HG03520 (cell line): ENCODE data around the gene PER1.
"Not testable (repeated sequence)": the region's sequence is repeated elsewhere in the genome, so short reads cannot be mapped to it uniquely, and the experiment has no call there.

Experiments
- ATAC-seq: cut with Tn5 transposase; IDR thresholded peaks from one replicate; pipeline ENCODE4 v1.9.1; 2021; ENCODE audit warnings: mild to moderate bottlenecking, moderate library complexity; ENCODE audit not compliant: unreplicated experiment

Gene PER1

DNA sequence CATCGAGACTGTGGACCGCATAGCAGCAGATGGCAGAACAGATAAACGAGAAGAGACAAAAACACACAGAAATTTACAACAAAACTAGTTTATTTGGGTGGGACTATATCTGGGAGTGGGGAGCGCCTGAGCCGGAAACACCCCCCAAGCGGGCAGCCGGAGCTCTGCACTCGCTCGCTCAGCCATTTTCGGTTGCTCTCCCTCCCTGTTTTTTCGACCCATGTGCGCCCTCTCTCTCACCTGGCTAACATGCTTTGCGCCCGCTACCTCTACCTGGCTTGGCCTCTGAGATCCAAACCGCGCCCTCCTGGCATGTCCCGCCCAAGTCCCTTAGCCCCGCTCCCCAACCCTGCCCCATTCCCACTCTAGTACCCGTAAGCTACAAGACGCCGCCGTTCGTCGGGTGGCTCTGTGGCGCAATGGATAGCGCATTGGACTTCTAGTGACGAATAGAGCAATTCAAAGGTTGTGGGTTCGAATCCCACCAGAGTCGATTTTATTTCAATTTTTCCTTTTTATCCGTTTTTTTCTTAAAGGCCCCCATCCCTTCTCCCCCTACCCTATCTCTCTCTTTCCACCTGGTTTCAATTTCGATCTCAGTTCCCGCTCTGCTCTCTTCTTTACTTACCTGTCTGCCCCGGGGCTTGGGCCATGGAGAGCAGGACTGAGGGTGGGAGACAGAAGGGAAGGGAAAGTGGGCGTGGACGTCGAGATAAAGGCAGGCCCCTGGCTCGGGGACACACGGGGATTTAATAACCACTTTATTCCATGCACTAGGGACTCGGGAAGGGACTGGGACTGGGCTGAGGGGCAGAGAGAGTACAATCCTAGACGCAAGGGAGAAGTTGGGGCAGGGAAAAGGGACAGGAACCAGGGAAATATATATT lies 31.4 kb downstream of the PER1 start:
- ATAC-seq = no peak

DNA sequence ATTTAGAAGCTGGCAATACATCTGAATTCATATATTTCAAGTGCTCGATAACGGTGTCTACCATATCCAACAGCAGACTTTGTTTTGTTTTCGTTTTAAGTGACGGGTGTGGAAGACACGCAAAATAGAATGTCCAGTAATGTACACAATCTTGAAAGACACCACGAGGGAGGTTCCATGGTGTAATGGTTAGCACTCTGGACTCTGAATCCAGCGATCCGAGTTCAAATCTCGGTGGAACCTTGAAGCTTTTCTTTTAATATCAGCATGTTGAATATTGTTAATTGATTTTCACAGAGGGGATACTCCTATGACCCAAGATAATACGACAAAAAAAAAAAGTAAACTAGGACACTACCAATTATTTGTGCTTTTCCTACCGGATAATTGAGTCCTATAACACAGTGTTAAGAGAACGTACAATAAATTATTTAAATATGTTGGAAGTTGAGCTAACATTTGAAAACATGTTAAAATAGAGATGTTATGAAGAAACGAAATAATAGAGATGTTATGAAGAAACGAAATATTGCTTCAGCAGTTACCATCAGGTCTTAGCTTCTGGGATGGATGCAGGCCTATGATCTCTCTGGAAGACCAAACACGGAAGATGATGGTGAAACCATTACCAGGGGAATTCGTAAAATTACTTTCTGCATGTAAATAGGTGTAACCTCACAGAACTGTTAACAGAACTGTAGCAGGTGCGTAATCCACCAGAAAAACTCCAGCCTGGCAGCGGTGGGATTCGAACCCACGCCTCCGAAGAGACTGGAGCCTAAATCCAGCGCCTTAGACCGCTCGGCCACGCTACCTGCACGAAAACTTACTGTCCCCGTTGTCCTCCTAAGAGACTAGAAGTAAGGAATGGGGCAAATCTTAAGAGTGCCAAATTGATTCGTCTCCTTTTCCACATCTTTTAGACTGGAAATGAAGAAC lies 32.4 kb downstream of the PER1 start:
- no peak for ATAC-seq

DNA sequence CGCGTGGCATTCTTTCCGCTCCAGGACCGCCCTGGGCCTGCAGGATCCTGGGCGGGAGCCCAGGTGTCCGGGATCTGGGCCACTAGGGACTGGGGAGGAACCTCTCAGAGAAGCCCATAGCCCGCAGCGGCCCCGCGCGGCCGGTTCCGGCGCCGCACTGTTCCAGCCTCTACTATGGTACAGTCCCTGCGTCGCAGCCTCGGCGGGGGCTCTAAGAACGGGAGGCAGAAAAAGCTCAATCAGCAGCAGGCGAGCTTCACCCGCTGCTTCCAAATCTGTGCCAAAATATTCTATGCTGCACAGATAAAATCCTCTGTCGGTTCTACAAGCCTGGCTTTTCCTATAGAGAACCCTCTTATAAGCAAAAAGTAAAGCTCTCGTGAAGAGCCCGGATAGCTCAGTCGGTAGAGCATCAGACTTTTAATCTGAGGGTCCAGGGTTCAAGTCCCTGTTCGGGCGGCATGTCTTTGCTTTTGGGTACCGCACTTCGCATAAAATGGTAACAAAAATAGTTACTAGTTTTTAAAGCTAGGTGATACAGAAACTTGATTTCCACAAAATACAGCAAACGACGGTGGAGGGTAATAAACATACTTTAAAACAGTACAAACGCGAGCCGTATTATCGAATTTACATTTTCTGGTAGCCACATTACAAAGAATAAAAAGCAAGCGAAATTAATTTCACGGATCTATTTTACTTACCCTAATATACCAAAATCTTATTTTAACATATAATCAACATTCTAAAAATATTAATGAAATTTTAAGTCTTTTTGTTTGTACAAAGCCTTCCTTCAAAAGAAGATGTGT lies 33.2 kb downstream of the PER1 start:
- ATAC-seq = peak; percentile 34

DNA sequence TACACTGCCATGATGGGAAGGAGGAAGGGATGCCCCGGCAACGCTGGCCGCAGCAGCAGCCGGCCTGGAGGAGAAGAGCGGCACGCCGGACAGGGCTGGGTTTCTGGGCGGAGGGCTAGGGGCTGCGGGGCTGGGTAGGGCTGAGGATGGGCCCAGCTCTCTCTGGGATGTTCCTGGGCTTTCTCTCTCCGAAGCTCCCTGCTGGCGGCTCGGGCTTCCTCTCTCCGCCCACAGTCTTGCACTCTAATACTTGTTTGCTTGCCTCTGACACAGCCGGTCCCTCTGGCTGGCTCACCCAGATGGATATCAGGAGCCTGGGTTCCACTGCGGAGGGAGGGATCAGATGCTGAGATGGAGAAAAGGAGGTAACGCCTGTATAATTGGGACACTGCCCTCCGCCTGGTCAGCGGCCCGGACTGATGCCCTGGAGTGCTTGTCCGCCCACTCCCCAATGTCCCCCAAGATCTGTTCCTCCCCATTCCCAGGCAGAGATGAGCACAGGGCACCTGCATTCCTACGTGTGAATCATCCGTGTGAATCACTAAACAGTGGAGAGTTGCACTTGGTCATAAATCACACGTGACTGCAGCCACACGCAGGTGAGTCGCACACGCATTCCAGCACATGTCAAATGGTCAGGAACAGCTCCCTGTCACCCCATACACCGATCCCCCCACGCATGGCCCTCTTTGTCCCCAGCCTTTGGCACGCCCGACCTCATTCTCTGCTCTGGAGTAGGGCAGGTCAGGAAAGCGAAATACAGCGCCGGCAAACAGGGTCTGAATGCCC lies 34.0 kb downstream of the PER1 start, which contains the start of gene ALOXE3:
Gene ALOXE3, minus strand, starts transcription at position 535 of the 789 bp plus-strand sequence. Its CDS starts 524 bp downstream, at position 11.
- no peak for ATAC-seq

DNA sequence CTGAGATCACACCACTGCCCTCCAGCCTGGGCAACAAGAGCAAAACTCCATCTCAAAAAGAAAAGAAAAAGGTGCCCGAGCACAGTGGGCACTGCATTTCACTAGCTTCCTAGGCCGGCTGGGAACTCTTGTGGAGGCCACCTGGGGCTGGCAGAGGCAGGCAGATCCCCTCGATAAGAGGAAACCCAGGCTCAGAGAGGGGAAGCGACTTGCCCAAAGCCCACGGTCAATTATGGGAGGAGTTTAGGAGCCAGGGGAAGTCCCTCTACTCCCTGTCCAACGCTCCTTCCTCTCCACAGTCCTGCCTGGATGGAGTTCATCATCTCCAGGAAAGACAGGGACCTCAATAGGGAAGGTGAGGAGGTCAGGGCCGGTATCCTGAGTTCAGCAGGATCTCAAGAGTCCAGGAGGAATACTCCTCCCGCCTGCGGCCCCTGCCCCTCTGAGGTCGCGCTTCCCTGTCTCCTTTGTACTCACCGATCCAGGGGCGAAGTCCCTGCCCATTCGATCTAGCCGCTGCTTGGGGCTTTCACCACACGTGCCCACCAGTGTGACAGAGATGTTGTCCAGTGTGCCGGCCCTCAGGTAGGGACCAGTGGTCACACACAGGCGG lies 34.7 kb downstream of the PER1 start:
- ATAC-seq = no peak

DNA sequence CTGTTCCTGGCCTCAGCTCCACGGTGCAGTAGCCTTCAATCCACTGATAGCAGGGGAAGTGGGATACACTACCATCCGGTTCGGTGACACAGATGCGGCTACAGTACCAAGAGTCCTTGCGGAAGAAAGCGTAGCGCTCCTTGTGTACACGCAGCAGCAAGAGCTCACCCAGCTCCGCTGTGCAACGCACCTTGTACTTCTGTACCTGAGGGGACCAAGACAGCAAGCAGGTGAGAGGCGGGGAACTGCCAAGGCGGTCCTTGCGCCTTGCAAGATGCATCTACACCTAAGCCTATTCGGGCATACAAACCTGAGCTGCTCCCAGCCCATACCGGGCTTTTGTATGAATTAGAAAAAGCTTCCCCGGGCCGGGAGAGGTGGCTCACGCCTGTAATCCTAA lies 35.4 kb downstream of the PER1 start:
- ATAC-seq = no peak

DNA sequence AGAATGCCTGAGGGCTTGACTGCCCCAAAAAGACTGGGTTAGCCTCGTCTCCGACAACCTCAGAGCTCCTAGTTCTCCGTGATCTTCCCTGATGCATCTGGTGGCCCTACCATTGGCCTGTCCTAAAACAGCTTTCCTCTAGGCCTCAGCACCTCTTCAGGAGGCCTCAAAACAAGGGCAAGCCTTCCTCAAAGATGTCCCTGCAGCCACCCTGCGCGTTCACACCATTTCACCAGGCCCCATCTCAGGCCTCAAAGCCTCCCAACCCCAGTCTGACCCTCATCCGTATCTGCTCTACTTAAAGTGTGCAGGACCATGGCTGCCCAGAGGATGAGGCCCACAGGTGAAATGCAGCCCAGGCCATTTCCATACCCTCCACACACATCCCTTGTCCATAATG lies 41.3 kb downstream of the PER1 start:
- no peak for ATAC-seq

DNA sequence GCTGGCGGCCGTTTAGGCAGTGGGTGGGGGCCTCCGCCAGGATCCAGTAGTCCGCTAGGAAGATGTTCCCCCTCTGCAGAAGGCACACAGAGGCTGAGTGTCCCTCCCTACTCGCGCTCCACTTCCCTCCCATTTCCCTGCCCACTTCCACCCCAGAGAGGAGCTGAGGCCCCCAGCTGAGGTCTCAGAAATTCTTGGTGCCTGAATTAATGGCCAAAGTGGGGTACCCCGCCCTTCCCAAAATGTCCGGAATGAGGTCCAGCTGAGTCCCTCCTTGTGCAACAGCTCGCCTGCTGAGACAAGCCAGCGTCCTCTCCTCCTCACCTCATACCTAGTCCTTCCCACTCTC lies 41.8 kb downstream of the PER1 start:
- ATAC-seq = no peak

DNA sequence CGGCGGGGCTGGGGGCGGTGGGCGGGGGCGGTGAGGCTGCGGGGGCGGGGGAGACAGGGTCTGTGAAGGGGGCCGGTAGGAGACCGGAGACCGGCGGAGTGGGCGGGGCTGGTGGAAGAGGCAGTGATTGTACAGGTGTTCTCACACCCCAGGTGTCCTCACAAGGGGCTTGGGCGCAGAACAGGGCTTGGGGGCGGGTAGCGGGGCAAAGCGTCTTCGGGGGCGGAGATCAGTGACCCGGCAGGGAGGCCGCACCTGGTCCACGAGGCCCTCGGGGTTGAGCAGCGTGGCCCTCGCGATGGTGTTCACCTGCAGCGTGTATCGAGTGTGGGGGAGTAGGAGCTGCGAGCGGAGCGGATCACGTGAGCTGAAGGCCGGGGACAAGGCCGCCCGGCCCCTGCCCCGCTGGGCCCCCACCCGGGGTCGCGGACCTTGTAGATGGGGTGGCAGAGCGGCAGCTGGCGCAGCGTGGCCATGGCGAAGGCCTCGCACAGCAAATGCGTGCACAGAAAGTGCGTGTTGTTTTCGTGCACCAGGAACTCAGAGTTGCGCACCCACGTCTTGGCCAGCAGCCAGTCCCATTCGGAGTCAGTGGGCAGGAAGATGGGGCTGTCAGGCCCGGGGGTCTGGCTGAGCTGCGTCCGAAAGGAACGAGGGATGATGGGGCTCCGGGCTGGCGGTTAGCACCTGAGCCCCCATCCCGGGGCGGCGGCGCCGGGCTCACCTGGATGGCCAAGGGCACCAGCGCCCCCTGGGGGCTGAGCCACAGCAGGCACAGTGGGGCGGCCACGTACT lies 42.3 kb downstream of the PER1 start:
- no peak for ATAC-seq

DNA sequence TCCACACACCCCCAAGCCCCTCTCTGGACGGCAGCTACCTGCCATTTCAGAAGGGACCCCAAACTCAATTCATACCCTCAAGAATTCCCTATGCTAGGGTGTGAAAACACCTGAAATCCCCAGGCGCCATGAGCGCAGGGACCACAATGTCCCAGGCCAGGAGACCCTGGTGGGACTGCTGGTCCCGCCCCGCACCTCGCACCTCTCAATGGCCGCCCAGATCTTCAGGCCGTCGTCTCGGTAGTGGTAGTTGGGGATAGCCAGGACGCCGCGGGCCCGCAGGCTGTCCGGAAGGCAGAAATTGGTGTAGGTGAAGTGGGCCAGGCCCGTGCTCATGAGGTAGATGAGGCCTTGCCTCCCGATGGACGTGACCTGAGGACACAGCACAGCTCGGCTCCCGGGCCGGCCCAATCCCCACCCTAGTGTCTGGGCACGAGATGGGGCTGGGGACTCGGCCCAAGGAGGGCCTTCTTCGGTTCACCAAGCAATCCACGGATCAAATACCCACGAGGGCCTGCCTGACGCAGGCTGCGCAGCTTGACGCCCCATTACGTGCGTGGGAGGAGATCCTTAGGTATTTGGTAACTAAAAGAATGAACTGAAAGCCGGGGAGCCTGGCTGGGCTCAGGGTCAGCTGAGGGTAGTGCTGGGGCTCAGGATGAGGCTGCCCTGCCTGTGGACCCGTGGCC lies 43.1 kb downstream of the PER1 start:
- ATAC-seq = no peak

DNA sequence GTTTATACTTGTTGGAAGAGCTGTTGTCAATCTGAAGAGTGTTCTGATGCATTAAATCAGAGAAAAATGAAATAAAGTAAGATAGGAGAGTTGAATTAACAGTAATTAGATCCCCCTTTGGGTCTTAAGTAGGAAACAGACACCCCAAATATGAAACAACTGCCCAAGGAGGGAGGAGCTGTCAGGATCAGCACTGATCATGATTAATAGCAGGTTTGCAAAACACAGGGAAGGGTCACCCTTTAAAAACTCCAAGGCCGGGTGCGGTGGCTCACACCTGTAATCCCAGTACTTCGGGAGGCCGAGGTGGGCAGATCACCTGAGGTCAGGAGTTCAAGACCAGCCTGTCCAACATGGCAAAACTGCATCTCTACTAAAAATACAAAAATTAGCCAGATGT lies 45.2 kb downstream of the PER1 start:
- ATAC-seq = not testable (repeated sequence)

DNA sequence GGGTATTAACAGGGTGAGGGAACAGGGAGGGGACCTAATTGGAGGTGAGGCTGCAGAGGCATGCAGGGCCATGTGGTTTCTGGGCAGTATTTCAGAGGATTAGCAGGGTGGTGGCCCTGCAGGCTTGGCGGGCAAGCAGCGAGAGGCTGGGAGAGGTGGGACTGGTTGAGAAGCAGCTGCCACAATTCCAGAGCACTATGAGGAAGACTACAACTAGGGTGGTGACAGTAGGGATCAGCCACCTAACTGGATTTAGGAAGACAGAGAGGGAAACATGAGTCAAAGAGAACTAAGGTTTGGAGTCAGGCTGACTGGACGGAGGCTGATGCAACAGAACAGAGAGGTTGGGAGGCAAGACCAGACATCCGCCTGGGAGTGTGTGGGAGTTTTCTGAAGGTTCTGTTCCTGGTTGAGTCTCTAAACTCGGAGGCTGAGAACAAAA lies 46.2 kb downstream of the PER1 start:
- ATAC-seq = no peak

DNA sequence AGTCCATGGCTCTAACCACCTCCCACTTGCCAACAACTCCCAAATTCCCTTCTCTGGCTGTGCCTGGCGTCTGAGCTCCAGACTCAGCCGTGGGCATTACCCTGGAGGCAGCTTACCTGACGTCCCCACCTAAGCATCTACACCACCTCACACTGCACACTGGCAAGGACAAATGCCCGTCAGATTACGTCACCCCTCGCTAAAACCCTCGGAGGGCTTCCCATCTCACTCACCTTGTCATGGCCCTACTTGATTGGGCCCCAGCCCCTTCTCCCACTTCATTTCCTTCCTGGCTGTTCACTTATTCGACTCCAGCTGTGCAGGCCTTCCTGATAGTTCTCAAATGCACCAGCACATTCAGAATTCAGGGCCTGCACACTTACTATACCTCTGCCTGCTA lies 47.3 kb downstream of the PER1 start:
- ATAC-seq = no peak

DNA sequence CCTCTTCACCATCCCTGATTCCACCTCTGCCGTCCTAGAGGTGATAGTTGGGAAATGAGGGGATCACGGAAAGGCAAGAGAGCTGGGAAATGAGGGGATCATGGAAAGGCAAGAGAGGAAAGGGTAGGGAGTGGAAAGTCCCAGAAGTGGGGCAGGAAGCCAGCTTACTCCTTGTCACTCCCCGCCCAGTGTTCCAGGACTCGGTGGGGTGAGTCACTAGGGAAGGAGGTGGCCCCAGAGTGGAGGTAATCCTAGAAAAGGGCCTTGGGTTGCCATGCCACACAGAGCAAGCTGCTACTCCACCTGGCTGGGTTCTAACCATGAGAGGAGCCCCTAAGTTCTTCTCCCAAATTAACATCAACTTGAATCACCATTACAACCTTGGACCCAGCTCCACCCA lies 48.7 kb downstream of the PER1 start:
- ATAC-seq = no peak

DNA sequence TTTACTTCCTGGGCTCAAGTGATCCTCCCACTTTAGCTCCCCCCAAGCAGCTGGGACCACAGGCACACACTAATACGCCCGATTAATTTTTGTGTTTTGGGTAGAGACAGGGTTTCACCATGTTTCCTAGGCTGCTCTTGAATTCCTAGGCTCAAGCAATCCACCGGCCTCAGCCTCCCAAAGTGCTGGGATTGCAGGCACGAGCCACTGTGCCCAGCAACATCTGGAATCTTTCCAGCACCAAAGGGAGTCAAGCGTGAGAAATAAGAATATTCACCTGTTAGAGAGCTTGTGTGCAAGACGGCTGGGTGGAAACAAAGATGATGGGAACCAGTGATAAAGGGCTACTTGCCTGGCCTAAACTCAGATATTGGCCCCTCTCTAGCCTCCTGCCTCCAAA lies 50.5 kb downstream of the PER1 start:
- ATAC-seq = no peak

DNA sequence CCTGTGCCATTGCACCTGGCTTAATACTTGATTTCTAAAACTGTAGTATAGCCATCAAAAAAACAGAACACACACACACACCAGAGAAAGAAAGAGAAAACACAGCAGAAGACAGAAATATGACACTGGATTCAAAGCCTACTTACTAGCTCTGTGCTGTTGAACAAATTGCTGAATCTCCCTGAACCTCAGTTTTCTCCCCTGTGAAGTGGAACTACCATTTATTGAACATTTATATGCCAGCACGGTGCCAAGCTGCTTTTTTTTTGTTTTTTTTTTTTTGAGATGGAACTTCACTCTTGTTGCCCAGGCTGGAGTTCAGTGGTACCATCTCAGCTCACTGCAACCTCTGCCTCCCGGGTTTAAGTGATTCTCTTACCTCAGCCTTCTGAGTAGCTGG lies 51.4 kb downstream of the PER1 start:
- ATAC-seq = no peak

DNA sequence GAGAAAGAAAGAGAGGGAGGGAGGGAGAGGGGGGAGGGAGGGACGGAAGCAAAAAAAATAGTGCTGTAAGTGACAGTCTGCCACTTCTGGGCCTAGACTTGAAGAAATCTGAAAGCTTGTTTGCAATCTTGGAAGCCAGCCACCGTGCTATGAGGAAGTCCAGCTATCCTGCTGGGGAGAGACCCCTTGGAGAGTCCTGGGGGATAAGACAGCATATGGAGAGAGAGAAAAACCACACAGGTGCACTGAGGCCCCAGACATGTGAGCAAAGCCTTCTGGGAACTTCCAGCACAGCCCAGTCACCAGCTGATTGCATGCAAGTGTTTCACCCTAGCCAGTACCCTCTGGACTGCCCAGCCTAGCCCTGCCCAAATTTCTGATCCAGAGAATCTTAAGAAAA lies 52.1 kb downstream of the PER1 start:
- no peak for ATAC-seq

DNA sequence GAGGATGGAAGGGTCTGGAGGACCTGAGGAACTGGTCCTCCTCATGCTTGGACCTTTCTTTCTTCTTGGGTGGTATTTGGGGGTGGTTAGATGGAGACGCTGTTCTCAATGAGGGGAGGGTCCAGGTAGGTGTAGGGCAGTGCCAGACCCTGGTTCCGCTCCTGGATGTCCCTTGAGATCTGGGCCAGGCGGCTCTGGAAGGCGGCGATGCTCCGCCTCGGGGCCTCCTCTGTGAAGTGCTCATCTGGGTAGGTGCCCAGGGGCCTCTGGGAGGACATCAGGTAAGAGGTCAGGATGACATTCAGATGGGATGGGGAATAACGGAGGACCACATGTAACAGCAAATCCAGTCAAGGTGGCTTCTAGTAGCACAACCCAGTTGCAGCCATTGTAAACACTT lies 55.7 kb downstream of the PER1 start:
- ATAC-seq = no peak
